ENCODE data around the gene INTS1.

- TF ChIP-seq CTCF (IDR thresholded peaks at IDR 0.05), result no peak
- TF ChIP-seq POLR2AphosphoS5 (IDR thresholded peaks at IDR 0.05), result no peak
- no peak for TF ChIP-seq EP300 (IDR thresholded peaks at IDR 0.05)
These were observed 73.9 kb downstream of the INTS1 start for GRCh38 chr7:1430056-1430845.
